ENCODE results near the gene PLEKHN1.

Gene PLEKHN1

GRCh38 chr1:962381-963300 lies 3.6 kb upstream of the PLEKHN1 start:
- no peak for DNase-seq

GRCh38 chr1:963301-963651 lies 3.0 kb upstream of the PLEKHN1 start:
- no peak for DNase-seq

GRCh38 chr1:963746-964525 lies 2.3 kb upstream of the PLEKHN1 start:
- DNase-seq: no peak

- DNase-seq: no peak
Measured at GRCh38 chr1:964691-965525, 1.4 kb upstream of the PLEKHN1 start.

- no peak for DNase-seq
Measured at GRCh38 chr1:965526-966134, 652 bp upstream of the PLEKHN1 start.

- peak; percentile 86 to 91 for DNase-seq
Measured at GRCh38 chr1:966704-967300, 520 bp downstream of the PLEKHN1 start.

GRCh38 chr1:967466-968343 lies 1.4 kb downstream of the PLEKHN1 start:
- no peak for DNase-seq

GRCh38 chr1:969260-969855 lies 3.1 kb downstream of the PLEKHN1 start:
- DNase-seq: no peak

- no peak for DNase-seq
Measured at GRCh38 chr1:970242-970972, 4.1 kb downstream of the PLEKHN1 start.

GRCh38 chr1:970973-971730 lies 4.9 kb downstream of the PLEKHN1 start:
- DNase-seq: no peak

GRCh38 chr1:971751-972506 lies 5.6 kb downstream of the PLEKHN1 start:
- DNase-seq: no peak

- no peak for DNase-seq
Measured at GRCh38 chr1:972726-973458, 6.6 kb downstream of the PLEKHN1 start.

- DNase-seq: no peak
Measured at GRCh38 chr1:973459-974292, 7.4 kb downstream of the PLEKHN1 start.

GRCh38 chr1:974293-974640 lies 8.0 kb downstream of the PLEKHN1 start:
- DNase-seq: no peak

- no peak for DNase-seq
Measured at GRCh38 chr1:974687-975328, 8.5 kb downstream of the PLEKHN1 start.

GRCh38 chr1:975365-975764 lies 9.1 kb downstream of the PLEKHN1 start:
- DNase-seq: no peak
